Activated T-helper 9 cell treated with anti-CD3 and anti-CD28 coated beads, Interleukin-2, amount 50 U/mL, for 16 hours (primary cell): ENCODE data around the gene SYT15B.
"Not testable (repeated sequence)": the region's sequence is repeated elsewhere in the genome, so short reads cannot be mapped to it uniquely, and the experiment has no call there.

Experiments
- DNase-seq: peaks from one replicate; pipeline ENCODE4 v3.0.0-alpha.2; 2020; ENCODE audit warnings: low read depth

The SYT15B gene

DNA sequence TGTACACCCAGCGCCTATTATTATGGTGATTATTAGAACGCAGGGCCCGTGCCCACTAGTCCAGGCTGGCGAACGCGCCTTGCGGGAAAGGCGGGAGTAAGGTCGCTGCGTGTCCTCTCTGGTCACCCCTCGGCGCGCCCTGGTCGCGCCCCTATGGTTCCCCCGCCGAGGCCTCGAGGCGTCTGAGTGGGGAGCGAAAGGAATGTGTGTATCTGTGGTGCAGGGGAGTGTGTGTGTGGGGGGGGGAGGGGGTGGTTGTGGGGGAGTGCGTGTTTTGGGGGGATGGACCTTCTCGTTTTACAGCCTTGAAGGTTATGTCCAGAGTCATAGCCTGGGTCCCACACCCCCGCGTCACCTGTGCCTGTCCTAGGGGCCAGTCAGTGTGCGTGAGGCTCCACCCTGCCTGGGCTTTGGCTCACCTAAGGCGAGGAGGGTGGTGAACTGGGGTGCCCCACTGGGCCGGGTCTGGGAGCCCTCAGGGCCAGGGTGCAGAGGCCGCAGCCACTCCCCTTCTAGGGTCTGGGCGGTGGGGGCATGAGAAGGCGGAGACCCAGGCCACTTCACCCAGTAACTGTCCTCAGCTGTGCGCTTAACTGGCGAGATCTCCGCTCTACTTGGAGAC lies at the start of gene SYT15B:
Gene SYT15B, minus strand, starts transcription at position 39 of the 622 bp plus-strand sequence. CDS start 952 bp downstream, outside the sequence.
- not testable (repeated sequence) for DNase-seq

GRCh38 chr10:47779590-47779989 lies 16.2 kb upstream of the SYT15B start:
- DNase-seq, result not testable (repeated sequence)

DNA sequence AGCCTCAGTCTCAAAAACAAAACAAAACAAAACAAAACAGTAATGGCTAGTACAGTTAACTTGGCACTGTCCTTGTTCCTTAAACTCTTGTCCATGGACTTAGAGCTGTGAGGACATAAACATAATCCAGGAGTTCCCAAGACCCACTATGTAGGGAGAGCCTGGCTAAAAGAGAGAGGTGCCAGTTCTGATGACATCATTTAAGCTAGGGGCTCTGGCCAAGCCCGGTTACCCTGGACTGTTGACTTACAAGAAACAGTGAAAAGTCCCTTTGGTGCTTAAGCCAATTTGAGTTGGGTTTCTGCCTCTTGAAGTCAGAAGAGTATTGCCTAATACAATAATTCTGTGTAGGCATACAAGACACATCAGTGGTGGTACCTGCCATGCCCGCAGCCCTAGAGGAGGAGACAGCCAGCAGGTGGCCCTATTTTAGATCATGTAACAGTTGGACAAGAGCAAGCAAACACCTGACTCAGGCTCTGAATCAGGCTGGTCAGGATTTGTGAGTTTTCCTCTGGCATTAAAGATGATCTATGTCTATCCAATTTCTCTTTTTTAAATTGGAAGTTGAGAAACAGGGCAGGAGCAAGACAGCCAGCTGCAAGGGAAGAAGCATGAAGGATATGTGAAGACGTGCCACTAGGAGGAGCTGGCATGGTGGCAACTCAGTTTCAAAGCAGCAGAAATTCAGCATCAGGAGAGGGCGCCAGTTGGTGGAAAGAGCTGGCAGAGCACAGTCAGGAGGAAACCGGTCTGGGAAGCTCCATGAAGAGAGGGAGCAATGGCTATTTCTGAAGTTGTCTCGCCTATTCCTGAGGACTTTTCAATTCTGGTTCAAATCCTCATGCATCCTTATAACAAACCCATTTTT lies 12.2 kb upstream of the SYT15B start:
- not testable (repeated sequence) for DNase-seq

DNA sequence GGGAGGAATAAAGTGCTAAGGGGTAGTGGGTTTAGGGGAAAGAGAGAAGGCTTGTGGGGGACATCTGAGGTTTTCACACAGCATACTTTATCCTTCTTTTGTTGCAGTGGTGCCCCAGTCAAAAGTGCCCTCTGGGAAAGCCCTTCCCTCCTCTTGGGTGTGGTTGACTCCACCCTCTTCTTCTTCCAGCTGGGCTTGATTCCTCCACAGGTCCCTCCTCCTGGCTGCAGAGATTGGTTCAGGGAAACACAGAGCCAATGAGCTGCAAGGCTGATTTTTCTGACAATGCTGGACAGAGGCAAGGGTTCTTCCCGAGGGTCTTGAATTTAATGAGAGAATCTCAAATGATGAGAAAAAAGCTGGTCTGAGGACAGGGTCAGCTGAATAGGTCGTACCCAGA lies 7.4 kb upstream of the SYT15B start:
- DNase-seq, result not testable (repeated sequence)

DNA sequence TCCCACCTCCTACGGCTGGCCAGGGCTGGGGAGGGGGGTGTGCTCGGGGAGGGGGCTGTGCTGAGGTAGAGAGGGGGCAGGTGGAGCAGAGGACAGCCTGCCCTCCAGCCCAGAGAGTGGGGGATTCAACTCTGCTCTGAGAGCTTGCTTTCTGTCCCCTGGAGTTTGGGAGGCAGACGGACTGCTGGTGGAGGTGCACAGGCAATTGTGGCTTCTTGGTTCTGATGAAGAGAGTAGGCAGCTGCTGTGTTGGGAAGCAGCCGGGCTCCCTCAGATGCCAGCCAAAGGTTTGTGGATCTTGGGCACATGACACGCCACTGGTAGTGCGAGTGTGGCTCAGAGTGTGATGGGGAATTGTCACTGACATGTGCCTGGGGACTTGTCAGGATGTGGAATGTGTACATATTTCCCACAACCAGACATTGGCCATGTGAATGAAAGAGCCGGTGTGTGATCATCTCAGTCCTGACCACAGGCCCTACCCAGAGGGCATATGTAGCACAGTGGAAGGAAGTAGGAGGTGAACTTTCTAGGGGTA lies 5.3 kb upstream of the SYT15B start:
- not testable (repeated sequence) for DNase-seq

- DNase-seq, result not testable (repeated sequence)
Measured at GRCh38 chr10:47768085-47768484, 4.7 kb upstream of the SYT15B start.

DNA sequence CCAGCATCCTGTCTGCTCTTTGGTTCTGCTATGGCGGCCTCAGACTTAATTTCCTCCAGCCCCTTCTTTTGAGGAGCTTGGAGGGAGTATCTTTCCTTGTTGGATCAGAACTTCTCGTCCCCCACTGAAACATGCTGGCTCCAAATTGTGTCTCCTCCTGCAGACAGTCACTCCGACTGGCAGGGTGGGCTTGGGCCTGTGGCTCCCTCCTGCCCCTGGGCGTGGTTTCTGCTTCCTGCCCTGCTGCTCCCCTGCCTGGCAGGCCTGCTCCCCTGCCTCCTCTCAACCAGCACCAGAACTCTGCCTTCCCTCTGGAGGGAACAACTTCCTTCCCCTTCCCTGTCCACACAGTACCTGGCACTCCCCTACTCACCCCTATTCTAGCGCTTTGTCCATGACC lies 3.8 kb upstream of the SYT15B start:
- not testable (repeated sequence) for DNase-seq

DNA sequence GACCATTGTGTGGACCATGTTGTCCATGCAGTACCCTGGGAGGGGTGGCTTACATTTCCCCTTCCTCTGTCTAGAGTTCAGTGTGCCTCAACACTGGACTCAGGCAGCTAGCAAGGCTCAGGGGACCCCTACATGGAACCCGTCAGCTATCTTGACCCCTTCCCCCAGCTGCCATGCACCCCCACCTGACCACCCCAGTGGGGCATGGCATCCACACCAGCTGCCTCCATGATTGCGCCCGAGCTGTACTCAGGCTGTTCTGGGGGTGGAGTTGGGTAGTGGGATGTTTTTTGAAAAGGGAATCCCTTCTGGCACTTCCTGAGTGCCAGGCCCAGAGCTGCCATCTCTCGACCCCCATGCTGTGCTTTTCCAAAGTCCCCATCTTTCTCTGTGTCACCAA lies 1.8 kb upstream of the SYT15B start:
- DNase-seq, result not testable (repeated sequence)

DNA sequence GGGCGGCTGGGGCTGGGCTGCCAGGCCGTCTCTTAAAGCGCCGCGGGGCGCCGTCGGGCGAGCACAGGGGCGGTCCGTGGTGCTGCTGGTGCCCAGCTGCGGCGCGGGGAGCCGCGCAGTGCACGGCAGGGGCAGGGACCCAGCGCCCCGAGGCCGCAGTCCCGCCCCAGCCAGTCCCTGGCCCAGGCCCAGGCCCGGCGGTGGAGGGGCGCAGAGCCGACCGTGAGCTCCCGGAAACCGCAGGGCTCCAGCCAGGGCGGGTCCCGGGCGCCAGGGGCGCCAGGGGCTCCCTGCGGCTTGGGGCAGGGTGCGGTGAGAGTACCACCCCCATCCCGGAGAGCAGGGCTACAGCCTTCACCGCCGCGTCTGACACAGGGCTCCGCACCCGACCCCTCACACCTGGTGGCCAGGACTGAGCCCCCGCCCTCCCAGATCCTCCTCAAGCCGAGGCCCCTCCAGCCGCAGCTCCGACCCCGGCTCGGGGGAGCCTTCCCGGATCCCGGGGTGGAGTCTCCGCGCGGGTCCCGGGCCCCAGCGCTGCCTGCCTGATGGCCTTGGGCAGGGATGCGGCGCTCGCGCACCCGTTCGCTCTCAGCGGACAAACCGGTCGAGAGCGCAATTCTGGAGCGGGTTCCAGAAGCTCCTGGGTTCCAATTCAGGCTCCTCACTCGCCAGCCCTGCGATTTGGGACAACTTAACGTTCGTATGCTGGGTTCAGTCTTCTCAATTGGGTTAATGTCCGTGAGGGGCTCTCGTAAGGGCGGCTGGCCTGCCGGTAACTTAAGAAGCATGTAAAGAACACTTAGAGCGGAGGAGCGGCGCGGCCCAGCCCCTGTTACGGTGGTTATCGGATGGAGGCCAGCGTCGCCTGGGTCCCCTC lies 478 bp downstream of the SYT15B start:
- DNase-seq, result not testable (repeated sequence)

DNA sequence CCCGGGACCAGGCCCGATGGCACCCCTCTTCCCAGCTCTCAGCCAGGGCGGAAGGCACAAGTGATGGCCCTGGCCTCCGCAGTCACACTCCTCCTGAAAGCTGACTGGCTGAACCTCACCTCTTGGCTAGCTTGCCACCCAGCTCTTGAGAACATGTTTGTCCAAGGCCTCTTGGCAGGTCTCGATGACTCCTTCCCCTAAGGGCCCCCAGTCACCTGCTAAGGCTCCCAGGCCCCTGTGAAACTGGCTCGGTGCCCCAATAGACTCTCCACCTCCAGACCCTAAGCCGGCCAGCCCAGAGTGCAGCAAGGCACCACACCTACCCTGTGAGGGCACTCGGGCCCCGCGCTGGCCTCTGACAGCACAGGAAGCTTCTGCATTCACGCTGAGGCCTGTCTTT lies 4.5 kb downstream of the SYT15B start:
- DNase-seq, result not testable (repeated sequence)

GRCh38 chr10:47756169-47756568 lies 7.2 kb downstream of the SYT15B start:
- not testable (repeated sequence) for DNase-seq

GRCh38 chr10:47753871-47754270 lies 9.5 kb downstream of the SYT15B start:
- DNase-seq, result not testable (repeated sequence)

- not testable (repeated sequence) for DNase-seq
Measured at GRCh38 chr10:47753176-47753575, 10.2 kb downstream of the SYT15B start.

GRCh38 chr10:47751821-47752220 lies 11.6 kb downstream of the SYT15B start:
- not testable (repeated sequence) for DNase-seq

GRCh38 chr10:47750360-47750759 lies 13.0 kb downstream of the SYT15B start:
- not testable (repeated sequence) for DNase-seq

GRCh38 chr10:47746780-47747376 lies 16.5 kb downstream of the SYT15B start:
- DNase-seq, result not testable (repeated sequence)

DNA sequence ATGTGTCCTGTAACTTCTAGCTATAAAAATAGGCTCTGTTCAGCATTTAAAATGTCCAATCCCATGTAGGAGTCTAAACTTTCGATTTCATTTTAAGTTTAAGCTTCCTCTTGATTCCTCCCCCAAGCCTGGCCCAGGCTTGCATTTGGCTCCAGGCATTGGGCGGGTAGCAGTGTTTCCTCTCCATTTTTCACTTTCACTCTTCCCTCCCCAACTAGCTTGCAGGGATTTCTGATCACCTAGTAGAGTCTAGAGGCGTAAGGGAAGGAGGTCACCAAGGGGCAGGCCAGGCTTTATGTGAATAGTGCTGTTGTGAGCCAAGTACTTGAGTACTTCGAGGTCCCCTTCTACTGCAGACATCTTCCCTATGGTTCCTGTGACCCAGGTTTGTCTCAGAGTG lies 18.5 kb downstream of the SYT15B start:
- not testable (repeated sequence) for DNase-seq

- peak; percentile 5 for DNase-seq
Measured at GRCh38 chr10:47743611-47744550, 19.5 kb downstream of the SYT15B start.

GRCh38 chr10:47740868-47741267 lies 22.5 kb downstream of the SYT15B start:
- not testable (repeated sequence) for DNase-seq

DNA sequence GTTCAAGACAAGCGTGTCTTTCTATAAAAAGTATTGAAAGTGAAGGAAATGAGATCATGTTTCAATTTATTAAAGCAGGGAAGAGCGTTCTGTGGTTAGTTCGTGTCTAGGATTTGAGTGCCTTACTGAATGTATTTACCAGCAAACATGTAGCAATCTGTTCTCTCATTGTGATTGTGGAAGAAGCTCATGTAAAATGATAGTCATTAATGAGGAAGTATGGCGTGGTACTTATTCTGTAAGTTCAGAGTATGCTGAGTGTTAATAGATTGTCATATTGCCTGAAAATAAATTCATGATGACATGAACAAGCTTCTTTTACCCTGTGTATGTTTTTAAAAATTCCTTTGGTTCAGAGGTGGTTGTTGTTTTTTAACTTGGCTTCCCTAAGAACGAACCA lies 32.5 kb downstream of the SYT15B start:
- DNase-seq, result not testable (repeated sequence)
